BE2C (cell line): ENCODE measurements around the gene MIOS. TPM values are rescaled to one million over a fixed set of nuclear protein-coding genes. Genes with fewer than 3 reads are reported as not detected.

Experiments
- DNase-seq: peaks from one replicate; pipeline ENCODE4 v3.0.0-alpha.2; 2020
- H3K27me3 ChIP-seq: fragments of 250-450 bp; sonication (Bioruptor Pico); 2 replicates; pipeline ENCODE4 v1.5.1; 2020; ENCODE audit warnings: mild to moderate bottlenecking
- H3K36me3 ChIP-seq: fragments of 250-450 bp; sonication (Bioruptor Pico); 2 replicates; pipeline ENCODE4 v1.5.1; 2020; ENCODE audit warnings: mild to moderate bottlenecking
- H3K4me1 ChIP-seq: fragments of 250-450 bp; sonication (Bioruptor Pico); 2 replicates; pipeline ENCODE4 v1.5.1; 2020
- H3K4me3 ChIP-seq: 2 replicates; pipeline ENCODE4 v1.5.1; 2011; ENCODE audit warnings: low read depth, low read length
- H3K9me3 ChIP-seq: fragments of 250-450 bp; sonication (Bioruptor Pico); 2 replicates; pipeline ENCODE4 v1.5.1; 2020
- CTCF ChIP-seq: IDR thresholded peaks from 2 replicates; pipeline ENCODE4 v1.5.1; 2012; ENCODE audit warnings: mild to moderate bottlenecking, low read depth, low read length
- polyA plus RNA-seq: library from polyadenylated mRNA; unstranded; fragments of >200 nt; gene quantifications from one replicate; pipeline ENCODE4 v1.2.1, GENCODE V29; 2012; ENCODE audit warnings: low read depth, missing spikeins; ENCODE audit not compliant: insufficient read length, insufficient read depth

The MIOS gene
- polyA plus RNA-seq: 29.3 TPM

DNA sequence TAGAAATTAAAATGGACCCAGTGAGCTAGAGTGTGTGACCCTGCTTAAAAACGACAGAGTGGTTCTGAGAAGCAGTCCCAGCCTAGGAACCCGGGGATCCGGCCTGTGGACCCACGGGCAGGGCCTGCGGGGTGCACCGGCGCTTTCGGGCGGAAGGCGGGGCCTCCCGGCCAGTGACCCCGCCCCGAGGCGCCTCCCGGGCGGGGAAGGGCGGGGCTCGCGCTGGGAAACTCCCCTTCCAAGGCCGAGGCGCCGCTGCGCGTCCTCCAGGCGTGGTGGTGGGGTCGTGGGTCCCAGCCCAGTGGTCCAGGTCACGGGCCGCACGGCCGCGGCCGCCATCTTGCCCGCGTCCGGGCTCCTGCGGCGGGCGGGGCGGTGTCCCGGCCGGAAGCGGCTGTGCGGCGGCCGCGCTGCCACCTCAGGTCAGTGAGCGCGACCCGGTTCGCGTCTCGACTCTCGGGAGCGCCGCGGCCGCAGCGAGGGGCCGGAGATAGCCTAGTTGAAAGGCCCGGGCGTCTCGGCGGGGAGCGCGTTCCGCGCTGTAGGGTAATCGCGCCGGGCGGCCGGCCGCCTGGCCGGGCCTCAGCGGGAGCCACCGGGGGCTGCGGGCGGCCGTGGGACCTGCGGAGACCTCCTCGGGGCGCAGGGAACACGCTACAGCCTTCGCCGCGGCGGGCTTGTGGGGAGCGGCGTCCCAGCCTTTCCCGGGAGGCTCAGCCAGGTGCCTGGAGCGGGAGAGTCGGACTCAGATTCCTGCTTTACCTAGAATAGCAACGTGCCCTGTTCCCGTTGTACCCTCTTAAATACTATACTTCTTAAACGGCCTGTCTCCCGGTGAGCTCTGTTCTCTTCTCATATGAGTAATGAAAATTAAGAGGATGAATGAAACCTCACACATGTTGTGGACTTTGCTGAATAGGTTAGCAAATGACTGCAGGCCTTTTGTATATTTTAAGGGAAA, at the start of gene MIOS:
TSS of gene MIOS (plus strand) at position 234 of the 961 bp plus-strand sequence. CDS start 5,592 bp downstream, outside the sequence.
- Histone ChIP-seq H3K4me3 (peak within 1 kb of the TSS; percentile 79), H3K4me1 (no peaks in the 10 kb centered on the region; the same call in 1 of the 2 replicates), H3K27me3 (no peaks in the 10 kb centered on the region), H3K9me3 (no peaks in the 10 kb centered on the region), H3K36me3 (peaks cover 5% of the 10 kb centered on the region)
- TF ChIP-seq CTCF: no peak
- DNase-seq: peak; percentile 89

DNA sequence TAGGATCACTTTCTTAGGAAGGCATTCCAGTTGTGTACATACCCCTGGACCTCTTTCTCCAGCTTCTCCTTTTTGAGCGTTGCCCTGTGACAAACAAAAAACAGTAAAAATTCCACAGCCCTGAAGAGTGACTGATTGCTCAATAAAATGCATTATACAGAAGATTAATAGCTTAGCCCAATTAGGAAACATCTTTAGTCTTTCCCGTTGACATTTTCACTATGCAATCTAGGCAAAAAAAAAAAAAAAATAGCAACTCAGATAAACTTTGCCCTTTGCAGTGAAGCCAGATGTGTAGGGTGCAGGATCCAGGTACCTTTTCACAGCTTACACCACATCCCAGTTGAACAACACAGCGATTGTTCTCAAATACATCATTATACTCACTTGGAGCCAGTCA, 48.9 kb upstream of the MIOS start:
- H3K9me3 ChIP-seq: no peaks in the 10 kb centered on the region

DNA sequence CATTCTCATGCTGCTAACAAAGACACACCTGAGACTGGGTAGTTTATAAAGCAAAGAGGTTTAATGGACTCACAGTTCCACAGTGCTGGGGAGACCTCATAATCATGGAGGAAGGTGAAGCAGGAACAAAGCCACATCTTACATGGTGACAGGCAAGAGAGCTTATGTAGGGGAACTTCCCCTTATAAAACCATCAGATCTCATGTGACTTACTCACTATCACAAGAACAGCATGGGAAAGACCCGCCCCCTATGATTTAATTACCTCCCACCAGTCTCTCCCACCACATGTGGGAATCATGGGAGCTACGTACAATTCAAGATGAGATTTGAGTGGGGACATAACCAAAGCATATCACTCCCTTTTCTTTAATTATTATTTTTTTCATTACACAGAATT, 47.6 kb upstream of the MIOS start:
- TF ChIP-seq CTCF: no peak

More for the DNA sequence above, 48.9 kb upstream of the MIOS start:
- H3K4me1 ChIP-seq: peaks cover 5% of the 10 kb centered on the region; the same call in 1 of the 2 replicates
- no peak for DNase-seq
- H3K27me3 ChIP-seq: no peaks in the 10 kb centered on the region
- no peaks in the 10 kb centered on the region for H3K36me3 ChIP-seq
- TF ChIP-seq CTCF: no peak
- H3K4me3 ChIP-seq: no peak overlapping the region

GRCh38 chr7:7519528-7519927, 47.2 kb upstream of the MIOS start:
- Histone ChIP-seq H3K4me1 (peaks cover 5% of the 10 kb centered on the region; the same call in 1 of the 2 replicates), H3K9me3 (no peaks in the 10 kb centered on the region), H3K27me3 (no peaks in the 10 kb centered on the region), H3K4me3 (no peak overlapping the region), H3K36me3 (no peaks in the 10 kb centered on the region)
- DNase-seq: no peak
- TF ChIP-seq CTCF: no peak

More for the DNA sequence above, 47.6 kb upstream of the MIOS start:
- peak; percentile 22 for DNase-seq
- no peaks in the 10 kb centered on the region for H3K9me3 ChIP-seq
- no peaks in the 10 kb centered on the region for H3K27me3 ChIP-seq
- peaks cover 5% of the 10 kb centered on the region; the same call in 1 of the 2 replicates for H3K4me1 ChIP-seq
- no peaks in the 10 kb centered on the region for H3K36me3 ChIP-seq
- no peak overlapping the region for H3K4me3 ChIP-seq

DNA sequence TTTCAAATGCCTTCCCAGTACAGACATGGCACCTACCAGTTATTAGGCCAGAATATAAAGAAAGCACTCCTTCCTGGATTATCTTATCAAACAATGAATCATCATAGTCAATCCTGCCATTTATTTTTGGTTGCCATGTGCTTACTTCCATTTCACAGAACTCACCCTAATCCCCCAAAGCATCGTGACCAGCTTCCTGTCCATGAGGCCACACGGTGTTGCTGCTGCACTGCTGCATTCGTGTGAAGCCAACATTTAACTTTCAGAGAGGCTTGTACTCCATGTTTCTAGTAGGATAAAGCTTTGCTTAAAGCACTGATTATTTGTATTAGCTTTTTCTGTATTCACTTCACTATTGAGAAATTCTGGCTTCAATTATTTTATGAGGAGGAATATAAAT, 45.4 kb upstream of the MIOS start:
- no peaks in the 10 kb centered on the region for H3K36me3 ChIP-seq
- TF ChIP-seq CTCF: no peak
- H3K27me3 ChIP-seq: no peaks in the 10 kb centered on the region
- H3K4me3 ChIP-seq: no peak overlapping the region
- peaks cover 5% of the 10 kb centered on the region; the same call in 1 of the 2 replicates for H3K4me1 ChIP-seq
- no peaks in the 10 kb centered on the region for H3K9me3 ChIP-seq
- no peak for DNase-seq

DNA sequence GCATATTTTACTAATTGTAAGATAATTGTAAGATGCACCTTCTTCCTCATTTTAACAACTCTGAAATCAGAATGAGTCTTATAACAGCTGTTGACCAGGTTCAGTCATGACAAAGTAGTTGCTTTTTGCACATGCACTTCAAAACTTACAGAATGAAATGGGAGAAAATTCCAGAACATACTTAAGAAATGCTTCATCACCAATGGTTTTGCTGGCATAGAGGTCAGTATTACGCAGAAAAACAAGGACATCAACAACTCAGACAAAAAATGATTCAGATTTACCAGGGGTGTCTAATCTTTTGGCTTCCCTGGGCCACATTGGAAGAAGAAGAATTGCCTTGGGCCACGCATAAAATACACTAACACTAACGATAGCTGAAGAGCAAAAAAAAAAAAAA, 44.3 kb upstream of the MIOS start:
- no peak for TF ChIP-seq CTCF
- H3K27me3 ChIP-seq: no peaks in the 10 kb centered on the region
- no peaks in the 10 kb centered on the region for H3K9me3 ChIP-seq
- no peak for DNase-seq
- H3K36me3 ChIP-seq: no peaks in the 10 kb centered on the region
- no peak overlapping the region for H3K4me3 ChIP-seq
- H3K4me1 ChIP-seq: peaks cover 5% of the 10 kb centered on the region; the same call in 1 of the 2 replicates
